GM23338 (cell line): ENCODE data around the gene DOCK1. TPM values are rescaled to one million over a fixed set of nuclear protein-coding genes. Genes with fewer than 3 reads are reported as not detected.

Experiments
- ATAC-seq: fragments of 200-7000 bp; cut with Tn5 transposase; 3 replicates; pipeline ENCODE4 v1.9.1; 2020
- DNase-seq: peaks from one replicate; pipeline ENCODE4 v3.0.0-alpha.2; 2015; ENCODE audit warnings: low spot score
- H2AFZ ChIP-seq: fragments of 200-600 bp; sonication (generic); 2 replicates; pipeline ENCODE4 v1.8.0; 2016; ENCODE audit warnings: antibody characterized with exemption, mild to moderate bottlenecking, moderate library complexity
- H3F3A ChIP-seq: fragments of 200-600 bp; sonication (generic); replicated peaks from 2 replicates; pipeline ENCODE4 v1.8.0; 2017; ENCODE audit warnings: antibody characterized with exemption, mixed run types, low read depth
- H3K27ac ChIP-seq: fragments of 200-600 bp; sonication (generic); 2 replicates; pipeline ENCODE4 v1.6.1; 2016; ENCODE audit warnings: low read depth
- H3K27me3 ChIP-seq: fragments of 200-600 bp; sonication (generic); 2 replicates; pipeline ENCODE4 v1.8.0; 2016; ENCODE audit warnings: mild to moderate bottlenecking, mixed run types, moderate library complexity; ENCODE audit not compliant: insufficient read depth
- H3K36me3 ChIP-seq: fragments of 200-600 bp; sonication (generic); 2 replicates; pipeline ENCODE4 v1.8.0; 2016; ENCODE audit warnings: mild to moderate bottlenecking; ENCODE audit not compliant: insufficient read depth
- H3K4me1 ChIP-seq: fragments of 200-600 bp; sonication (generic); 2 replicates; pipeline ENCODE4 v1.8.0; 2016; ENCODE audit warnings: mild to moderate bottlenecking, moderate library complexity; ENCODE audit not compliant: insufficient read depth
- H3K4me2 ChIP-seq: fragments of 200-600 bp; sonication (generic); 2 replicates; pipeline ENCODE4 v1.7.1; 2017; ENCODE audit warnings: mixed run types
- H3K4me3 ChIP-seq: fragments of 200-600 bp; sonication (generic); 2 replicates; pipeline ENCODE4 v1.6.1; 2016; ENCODE audit warnings: mixed run types
- H3K79me2 ChIP-seq: fragments of 200-600 bp; sonication (generic); replicated peaks from 2 replicates; pipeline ENCODE4 v1.8.0; 2017; ENCODE audit warnings: mild to moderate bottlenecking; ENCODE audit not compliant: insufficient read depth
- H3K9me2 ChIP-seq: fragments of 200-600 bp; sonication (generic); 2 replicates; pipeline ENCODE4 v1.8.0; 2017; ENCODE audit not compliant: insufficient read depth
- H4K20me1 ChIP-seq: fragments of 200-600 bp; sonication (generic); replicated peaks from 2 replicates; pipeline ENCODE4 v1.8.0; 2017; ENCODE audit warnings: mild to moderate bottlenecking; ENCODE audit not compliant: insufficient read depth
- H3K27ac Mint-ChIP-seq: 2 replicates; pipeline ENCODE4 v1.8.0; 2020; ENCODE audit warnings: inconsistent platforms, mild to moderate bottlenecking, moderate library complexity, mixed read lengths
- H3K27me3 Mint-ChIP-seq: 3 replicates; pipeline ENCODE4 v1.8.0; 2022; ENCODE audit warnings: low read depth, mild to moderate bottlenecking, moderate library complexity, mixed read lengths, inconsistent platforms; ENCODE audit not compliant: insufficient read depth, poor library complexity
- H3K36me3 Mint-ChIP-seq: 3 replicates; pipeline ENCODE4 v1.8.0; 2021; ENCODE audit warnings: low read depth, mild to moderate bottlenecking, inconsistent platforms, moderate library complexity, mixed read lengths
- H3K4me1 Mint-ChIP-seq: 3 replicates; pipeline ENCODE4 v1.8.0; 2020; ENCODE audit warnings: mild to moderate bottlenecking, inconsistent platforms, mixed read lengths
- H3K4me3 Mint-ChIP-seq: 3 replicates; pipeline ENCODE4 v1.8.0; 2021; ENCODE audit warnings: moderate library complexity, mild to moderate bottlenecking, inconsistent platforms, mixed read lengths
- H3K9me3 Mint-ChIP-seq: 3 replicates; pipeline ENCODE4 v1.8.0; 2020; ENCODE audit warnings: moderate library complexity, mild to moderate bottlenecking, inconsistent platforms, mixed read lengths
- CREB1 ChIP-seq: fragments of 250-450 bp; sonication (Bioruptor Pico); IDR thresholded peaks from 2 replicates; pipeline ENCODE4 v1.5.0; 2020; ENCODE audit warnings: low read depth, mild to moderate bottlenecking, moderate library complexity
- ETS1 ChIP-seq: IDR thresholded peaks from 2 replicates; pipeline ENCODE4 v1.6.1; 2016; ENCODE audit warnings: antibody characterized with exemption
- EZH2 ChIP-seq: fragments of 200-600 bp; sonication (generic); IDR thresholded peaks from one replicate; pipeline ENCODE4 v1.8.0; 2017; ENCODE audit warnings: antibody characterized with exemption, mild to moderate bottlenecking, low read depth; ENCODE audit not compliant: unreplicated experiment
- JUNB ChIP-seq: IDR thresholded peaks from one replicate; pipeline ENCODE4 v1.6.1; 2016; ENCODE audit warnings: antibody characterized with exemption; ENCODE audit not compliant: unreplicated experiment
- NANOG ChIP-seq: IDR thresholded peaks from 2 replicates; pipeline ENCODE4 v1.6.1; 2016; ENCODE audit warnings: antibody characterized with exemption, borderline replicate concordance
- POLR2AphosphoS5 ChIP-seq: IDR thresholded peaks from 2 replicates; pipeline ENCODE4 v1.6.1; 2016; ENCODE audit warnings: antibody characterized with exemption, low read depth
- STAT1 ChIP-seq: IDR thresholded peaks from one replicate; pipeline ENCODE4 v1.6.1; 2016; ENCODE audit warnings: antibody characterized with exemption; ENCODE audit not compliant: unreplicated experiment
- ZNF331 ChIP-seq: fragments of 250-450 bp; sonication (Bioruptor Pico); IDR thresholded peaks from 2 replicates; pipeline ENCODE4 v1.5.0; 2020; ENCODE audit warnings: low read depth, mild to moderate bottlenecking, moderate library complexity
- ZNF462 ChIP-seq: fragments of 250-450 bp; sonication (Bioruptor Pico); IDR thresholded peaks from 2 replicates; pipeline ENCODE4 v1.5.0; 2020; ENCODE audit warnings: mild to moderate bottlenecking, moderate library complexity
- polyA plus RNA-seq: library from polyadenylated mRNA; unstranded; fragments of >200 nt; fragmentation: Nextera tagmentation; extraction: Ambion mirVana; gene quantifications from 2 replicates; pipeline ENCODE4 v1.2.1, GENCODE V29; 2016
- total RNA-seq: library from RNA; depleted of rRNA; stranded (reverse); fragments of >200 nt; shearing (Covaris generic); gene quantifications from 2 replicates; pipeline ENCODE4 v1.2.3, GENCODE V29; 2014

DOCK1 gene
- total and polyA plus RNA-seq, 2 experiments from 2014 or later, result 13.2 to 55.3 TPM

GRCh38 chr10:127283017-127283416 lies 377.8 kb downstream of the DOCK1 start:
- H3K9me3 Mint-ChIP-seq, result peaks cover 28% of the 10 kb centered on the region
- Histone ChIP-seq H3K4me2 (no peak overlapping the region), H2AFZ (no peak overlapping the region), H3K9me2 (peaks cover 4% of the 10 kb centered on the region), H3F3A (no peaks in the 10 kb centered on the region), H3K27ac (no peak overlapping the region), H4K20me1 (no peaks in the 10 kb centered on the region), H3K36me3 (peaks cover 4% of the 10 kb centered on the region), H3K27me3 (no peaks in the 10 kb centered on the region), H3K4me3 (no peak overlapping the region), H3K79me2 (no peaks in the 10 kb centered on the region), H3K4me1 (0 out of 2 replicates have a peak, but pooled peaks cover 5% of the 10 kb centered on the region)
- DNase-seq (no peak), ATAC-seq (no peak)
- no peak for TF ChIP-seq POLR2AphosphoS5
- no peak for TF ChIP-seq NANOG
- TF ChIP-seq ETS1, result no peak
- H3K36me3 Mint-ChIP-seq, result peaks cover 59% of the 10 kb centered on the region
- no peaks in the 10 kb centered on the region for H3K27me3 Mint-ChIP-seq
- no peak overlapping the region for H3K4me3 Mint-ChIP-seq
- H3K27ac Mint-ChIP-seq, result no peak overlapping the region
- peaks cover 14% of the 10 kb centered on the region for H3K4me1 Mint-ChIP-seq

GRCh38 chr10:127283576-127283975 lies 378.3 kb downstream of the DOCK1 start:
- H3K27me3 ChIP-seq, result no peaks in the 10 kb centered on the region
- peaks cover 32% of the 10 kb centered on the region for H3K9me3 Mint-ChIP-seq
- peaks cover 57% of the 10 kb centered on the region for H3K36me3 Mint-ChIP-seq
- H3K4me1 ChIP-seq, result 0 out of 2 replicates have a peak, but pooled peaks cover 5% of the 10 kb centered on the region
- H3K79me2 ChIP-seq, result no peaks in the 10 kb centered on the region
- H3K27me3 Mint-ChIP-seq, result no peaks in the 10 kb centered on the region
- TF ChIP-seq NANOG (no peak), CREB1 (CRISPR knock-in tag) (no peak)
- no peak overlapping the region for H2AFZ ChIP-seq
- H3K4me3 Mint-ChIP-seq, result no peak overlapping the region
- no peaks in the 10 kb centered on the region for H4K20me1 ChIP-seq
- ATAC-seq, result no peak
- H3F3A ChIP-seq, result no peaks in the 10 kb centered on the region
- peaks cover 10% of the 10 kb centered on the region for H3K4me1 Mint-ChIP-seq
- no peak for DNase-seq
- no peak overlapping the region for H3K27ac ChIP-seq
- no peak overlapping the region for H3K4me2 ChIP-seq
- no peak overlapping the region for H3K27ac Mint-ChIP-seq
- no peak overlapping the region for H3K4me3 ChIP-seq
- peaks cover 4% of the 10 kb centered on the region for H3K9me2 ChIP-seq
- peaks cover 9% of the 10 kb centered on the region for H3K36me3 ChIP-seq

DNA sequence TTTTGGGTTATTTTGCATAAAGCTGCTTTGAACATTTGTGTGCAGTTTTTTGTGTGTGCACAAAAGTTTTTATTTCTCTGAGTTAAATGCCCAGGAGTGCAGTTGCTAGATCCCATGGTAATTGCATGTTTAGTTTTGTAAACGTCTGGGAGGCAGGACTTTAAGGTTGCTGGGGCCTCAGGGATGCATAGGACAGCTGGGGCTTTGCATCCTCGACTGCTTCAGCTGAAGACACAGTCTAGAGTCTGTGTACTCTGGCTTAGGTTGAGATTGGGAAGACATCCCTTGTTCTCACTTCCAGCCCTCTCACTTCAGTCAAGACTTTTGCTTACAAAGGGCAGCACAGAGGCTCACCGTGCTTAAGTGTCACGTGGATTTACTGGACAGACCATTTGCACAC lies 385.6 kb downstream of the DOCK1 start:
- Mint-ChIP-seq H3K4me1 (peaks cover 11% of the 10 kb centered on the region), H3K4me3 (no peak overlapping the region), H3K27me3 (peaks cover 4% of the 10 kb centered on the region), H3K27ac (no peak overlapping the region), H3K9me3 (peaks cover 18% of the 10 kb centered on the region), H3K36me3 (peaks cover 22% of the 10 kb centered on the region)
- Histone ChIP-seq H3K4me1 (peaks cover 2% of the 10 kb centered on the region; the same call in 1 of the 2 replicates), H3K27ac (no peak overlapping the region), H3K79me2 (no peaks in the 10 kb centered on the region), H3K4me3 (no peak overlapping the region), H3K9me2 (no peaks in the 10 kb centered on the region), H4K20me1 (no peaks in the 10 kb centered on the region), H3K27me3 (no peaks in the 10 kb centered on the region), H3F3A (no peaks in the 10 kb centered on the region), H2AFZ (no peak overlapping the region), H3K4me2 (no peak overlapping the region), H3K36me3 (peaks cover 9% of the 10 kb centered on the region)
- DNase-seq (no peak), ATAC-seq (no peak)
- no peak for TF ChIP-seq ZNF331
- TF ChIP-seq STAT1, result no peak
- TF ChIP-seq JUNB, result no peak
- TF ChIP-seq ETS1, result no peak
- TF ChIP-seq EZH2, result no peak
- no peak for TF ChIP-seq ZNF462 (CRISPR knock-in tag)
- TF ChIP-seq CREB1 (CRISPR knock-in tag), result no peak
